IMR-90 (cell line): Measurements from ENCODE around the gene ISCA2. TPM values are rescaled to one million over a fixed set of nuclear protein-coding genes. Genes with fewer than 3 reads are reported as not detected.

Experiments
- ATAC-seq: fragments of 200-7000 bp; cut with Tn5 transposase; 2 replicates; pipeline ENCODE4 v1.9.1; 2020; ENCODE audit warnings: low read depth, mild to moderate bottlenecking, moderate library complexity
- BruUV-seq: library from RNA; stranded (reverse); fragments of 400-500 nt; replicated peaks from 2 replicates; lab custom pipeline; 2021; lab: Mats Ljungman, UMichigan
- CTCF ChIA-PET: fragments of 300-600 bp; formaldehyde crosslinking; extraction: SDS; loops from one replicate; lab custom pipeline; 2021; ENCODE audit warnings: antibody characterized with exemption; lab: Yijun Ruan, JAX
- POLR2A ChIA-PET: fragments of 300-600 bp; sonication (Branson Sonifier 250); formaldehyde crosslinking; loops from one replicate; lab custom pipeline; 2022; ENCODE audit warnings: antibody characterized with exemption; ENCODE audit not compliant: unreplicated experiment; lab: Charles Lee
- DNase-seq: peaks from one replicate; pipeline ENCODE4 v3.0.0; 2013
- H2AFZ ChIP-seq: replicated peaks from 2 replicates; pipeline ENCODE3; 2013; ENCODE audit warnings: low read length, mild to moderate bottlenecking; ENCODE audit not compliant: poor library complexity
- H2AK5ac ChIP-seq: 2 replicates; pipeline ENCODE4 v1.6.1; 2013; ENCODE audit warnings: low read depth, low read length, inconsistent platforms
- H2AK9ac ChIP-seq: replicated peaks from 2 replicates; pipeline ENCODE3; 2013; ENCODE audit warnings: mild to moderate bottlenecking, low read depth, low read length, moderate library complexity; ENCODE audit not compliant: poor library complexity
- H2BK120ac ChIP-seq: 2 replicates; pipeline ENCODE4 v1.6.1; 2013; ENCODE audit warnings: low read depth, low read length, inconsistent platforms
- H2BK15ac ChIP-seq: 3 replicates; pipeline ENCODE4 v1.6.1; 2013; ENCODE audit warnings: low read depth, low read length, inconsistent platforms
- H2BK20ac ChIP-seq: 2 replicates; pipeline ENCODE4 v1.6.1; 2013; ENCODE audit warnings: low read depth, mild to moderate bottlenecking, inconsistent platforms, low read length, moderate library complexity
- H2BK5ac ChIP-seq: 2 replicates; pipeline ENCODE4 v1.6.1; 2013; ENCODE audit warnings: mild to moderate bottlenecking, low read depth, low read length, inconsistent platforms; ENCODE audit not compliant: poor library complexity, severe bottlenecking
- H3K14ac ChIP-seq: replicated peaks from 2 replicates; pipeline ENCODE4 v1.6.1; 2013; ENCODE audit warnings: low read depth, low read length, inconsistent platforms
- H3K18ac ChIP-seq: 2 replicates; pipeline ENCODE4 v1.6.1; 2013; ENCODE audit warnings: low read depth, low read length, control low read depth
- H3K23ac ChIP-seq: 2 replicates; pipeline ENCODE4 v1.6.1; 2013; ENCODE audit warnings: low read depth, low read length, inconsistent platforms
- H3K27ac ChIP-seq: 2 replicates; pipeline ENCODE4 v1.5.1; 2013; ENCODE audit warnings: mild to moderate bottlenecking, control low read depth, low read length; ENCODE audit not compliant: insufficient read depth
- H3K27me3 ChIP-seq: 2 replicates; pipeline ENCODE4 v1.6.1; 2013; ENCODE audit warnings: low read length; ENCODE audit not compliant: control insufficient read depth, insufficient read depth
- H3K36me3 ChIP-seq: 2 replicates; pipeline ENCODE4 v1.6.1; 2013; ENCODE audit warnings: low read length, mixed read lengths; ENCODE audit not compliant: control insufficient read depth, insufficient read depth
- H3K4ac ChIP-seq: 2 replicates; pipeline ENCODE4 v1.6.1; 2013; ENCODE audit warnings: low read depth, low read length, inconsistent platforms
- H3K4me1 ChIP-seq: 2 replicates; pipeline ENCODE4 v1.6.1; 2013; ENCODE audit warnings: low read length, mixed read lengths; ENCODE audit not compliant: control insufficient read depth, insufficient read depth
- H3K4me2 ChIP-seq: 2 replicates; pipeline ENCODE4 v1.6.1; 2013; ENCODE audit warnings: low read depth, mild to moderate bottlenecking, control low read depth, low read length, moderate library complexity
- H3K4me3 ChIP-seq: 2 replicates; pipeline ENCODE4 v1.5.1; 2013; ENCODE audit warnings: low read depth, mild to moderate bottlenecking, control low read depth, low read length, moderate library complexity; ENCODE audit not compliant: insufficient read depth
- H3K56ac ChIP-seq: 2 replicates; pipeline ENCODE4 v1.6.1; 2013; ENCODE audit warnings: low read length, inconsistent platforms; ENCODE audit not compliant: insufficient read depth; ENCODE audit errors: extremely low read depth
- H3K79me1 ChIP-seq, 2 experiments: 2 replicates each; pipeline ENCODE4 v1.6.1; 2013; ENCODE audit warnings: low read length in 2 of 2, inconsistent platforms in 1 of 2, low read depth in 1 of 2
- H3K9ac ChIP-seq: 2 replicates; pipeline ENCODE4 v1.6.1; 2013; ENCODE audit warnings: low read depth, low read length, control low read depth
- H3K9me1 ChIP-seq: 2 replicates; pipeline ENCODE4 v1.6.1; 2013; ENCODE audit warnings: low read length, inconsistent platforms; ENCODE audit not compliant: insufficient read depth
- H3K9me3 ChIP-seq: 2 replicates; pipeline ENCODE4 v1.6.1; 2013; ENCODE audit warnings: low read length; ENCODE audit not compliant: control insufficient read depth, insufficient read depth
- H4K20me1 ChIP-seq: 2 replicates; pipeline ENCODE4 v1.6.1; 2013; ENCODE audit warnings: low read length, inconsistent platforms; ENCODE audit not compliant: insufficient read depth
- H4K5ac ChIP-seq: 2 replicates; pipeline ENCODE4 v1.6.1; 2013; ENCODE audit warnings: mild to moderate bottlenecking, low read depth, low read length, control low read depth
- H4K8ac ChIP-seq, 2 experiments: 2 replicates each; pipeline ENCODE4 v1.6.1; 2013; ENCODE audit warnings: low read depth in 2 of 2, low read length in 2 of 2, control low read depth in 1 of 2, inconsistent platforms in 1 of 2
- H4K91ac ChIP-seq: 2 replicates; pipeline ENCODE4 v1.6.1; 2013; ENCODE audit warnings: low read depth, low read length, inconsistent platforms; ENCODE audit not compliant: insufficient read depth
- BHLHE40 ChIP-seq: fragments of 150-350 bp; IDR thresholded peaks from 2 replicates; pipeline ENCODE4 v1.6.1; 2016; ENCODE audit warnings: mild to moderate bottlenecking, low read depth, low read length
- CEBPB ChIP-seq: IDR thresholded peaks from 2 replicates; pipeline ENCODE4 v1.6.1; 2012; ENCODE audit warnings: low read depth, low read length, improper control_type of control experiment
- MAFK ChIP-seq: IDR thresholded peaks from 2 replicates; pipeline ENCODE4 v1.6.1; 2012; ENCODE audit warnings: low read depth, low read length, improper control_type of control experiment
- MAZ ChIP-seq: IDR thresholded peaks from 2 replicates; pipeline ENCODE4 v1.6.1; 2012; ENCODE audit warnings: low read depth, mild to moderate bottlenecking, low read length, improper control_type of control experiment, moderate library complexity, borderline replicate concordance
- NFE2L2 ChIP-seq: fragments of 150-350 bp; IDR thresholded peaks from 2 replicates; pipeline ENCODE4 v1.6.1; 2016; ENCODE audit warnings: low read depth, mild to moderate bottlenecking, low read length
- POLR2A ChIP-seq: IDR thresholded peaks from 2 replicates; pipeline ENCODE4 v1.6.1; 2012; ENCODE audit warnings: mild to moderate bottlenecking, low read depth, low read length
- RAD21 ChIP-seq: IDR thresholded peaks from 2 replicates; pipeline ENCODE4 v1.6.1; 2012; ENCODE audit warnings: low read length, improper control_type of control experiment
- RCOR1 ChIP-seq: IDR thresholded peaks from 2 replicates; pipeline ENCODE4 v1.6.1; 2012; ENCODE audit warnings: mild to moderate bottlenecking, low read length, improper control_type of control experiment; ENCODE audit not compliant: insufficient replicate concordance
- SMC3 ChIP-seq: fragments of 150-350 bp; IDR thresholded peaks from 2 replicates; pipeline ENCODE4 v1.6.1; 2016; ENCODE audit warnings: low read depth, mild to moderate bottlenecking, antibody characterized with exemption, low read length, moderate library complexity
- USF2 ChIP-seq: fragments of 150-350 bp; IDR thresholded peaks from 2 replicates; pipeline ENCODE4 v1.6.1; 2017; ENCODE audit warnings: mild to moderate bottlenecking, antibody characterized with exemption, low read length, low read depth
- WGBS, 2 experiments: methylation state at CpG; one replicate each; pipeline versions ENCODE4 v1.1.5 to v1.1.7; 2013; ENCODE audit warnings: missing lambda C conversion rate in 2 of 2; ENCODE audit not compliant: insufficient read length in 1 of 2; ENCODE audit errors: extremely low coverage in 2 of 2; 5-methylcytosine and 5-hydroxymethylcytosine counted together
- dilution Hi-C: fragments of 300-500 bp; cut with HindIII; formaldehyde crosslinking; loops from one replicate; pipeline ENCODE4 v1.14.3; 2018; ENCODE audit warnings: low sequenced_read_pairs; ENCODE audit not compliant: unreplicated experiment
- in situ Hi-C: fragments of 300-500 bp; cut with MboI; formaldehyde crosslinking; loops from 3 replicates; pipeline ENCODE4 v1.14.3; 2019; ENCODE audit warnings: low sequenced_read_pairs, inconsistent platforms, mixed read lengths
- intact Hi-C: fragments of 100-400 bp; cut with micrococcal nuclease; formaldehyde crosslinking; loops from 2 replicates; pipeline ENCODE4 v1.10.0; 2022
- polyA plus RNA-seq, 3 experiments: library from polyadenylated mRNA; depleted of rRNA; stranded (reverse); fragments of >200 nt; gene quantifications; 2 replicates each; pipeline ENCODE4 v1.2.3, GENCODE V29; 2012; ENCODE audit warnings: low replicate concordance in 1 of 3
- total RNA-seq: library from RNA; depleted of rRNA; stranded (reverse); fragments of >200 nt; gene quantifications from 2 replicates; pipeline ENCODE4 v1.2.3, GENCODE V29; 2012

The ISCA2 gene
- total and polyA plus RNA-seq, 2 of the 4 experiments (the other 2 are of a cell fraction): 5.4 to 25.7 TPM

DNA sequence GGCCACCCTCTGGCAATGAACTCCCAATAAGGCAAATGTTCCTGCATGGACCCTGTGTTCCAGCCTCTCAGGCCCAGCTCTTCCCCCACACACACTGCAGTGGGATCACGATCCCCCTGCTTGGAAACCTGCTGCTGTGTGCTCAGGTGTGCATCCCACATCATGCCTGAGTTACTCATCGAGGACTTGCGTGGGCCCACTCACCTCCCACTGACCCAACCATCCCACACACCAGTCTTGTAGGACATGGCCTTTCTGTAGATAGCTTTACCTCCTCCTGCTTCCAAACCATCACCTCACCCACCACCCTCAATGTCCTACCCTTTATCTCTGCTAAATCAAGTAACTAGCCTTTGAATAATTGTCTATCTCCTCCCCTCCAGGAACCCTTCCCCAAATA is 25.1 kb upstream of the ISCA2 start:
- H2BK20ac ChIP-seq: no peak overlapping the region
- H2AK5ac ChIP-seq: no peak overlapping the region
- no peak for ATAC-seq
- POLR2A ChIA-PET: no interaction called here
- H2AFZ ChIP-seq: no peak overlapping the region
- TF ChIP-seq CEBPB (no peak), USF2 (no peak), NFE2L2 (no peak), BHLHE40 (no peak), RCOR1 (no peak), POLR2A (no peak), MAZ (no peak), MAFK (no peak), RAD21 (no peak), SMC3 (no peak)
- BruUV-seq: no TSS peak
- WGBS, 2 experiments: 62% methylated on average over 3 of the region's 3 CpGs; no CpG with 5 or more reads in 1 of the 2 experiments
- dilution Hi-C loops: no loop called here
- no peaks in the 10 kb centered on the region for H3K4me1 ChIP-seq
- H3K56ac ChIP-seq: no peak overlapping the region
- H3K9me1 ChIP-seq: peaks cover 3% of the 10 kb centered on the region; the same call in 1 of the 2 replicates
- no peaks in the 10 kb centered on the region for H3K36me3 ChIP-seq
- H4K8ac ChIP-seq: no peak overlapping the region
- no peak overlapping the region for H3K18ac ChIP-seq
- no peak overlapping the region for H4K91ac ChIP-seq
- no peak overlapping the region for H3K4me2 ChIP-seq
- H3K23ac ChIP-seq: no peak overlapping the region
- H3K9me3 ChIP-seq: no peaks in the 10 kb centered on the region
- H4K5ac ChIP-seq: no peak overlapping the region
- no peak overlapping the region for H3K27ac ChIP-seq
- no peak overlapping the region for H3K4me3 ChIP-seq
- intact Hi-C loops: no loop called here
- H4K20me1 ChIP-seq: no peaks in the 10 kb centered on the region
- H3K27me3 ChIP-seq: peaks cover 42% of the 10 kb centered on the region
- CTCF ChIA-PET: no interaction called here
- H3K14ac ChIP-seq: no peak overlapping the region
- H3K79me1 ChIP-seq: no peaks in the 10 kb centered on the region
- H2AK9ac ChIP-seq: no peak overlapping the region
- H2BK15ac ChIP-seq: no peak overlapping the region
- no peak overlapping the region for H2BK120ac ChIP-seq
- DNase-seq: no peak
- H3K4ac ChIP-seq: no peak overlapping the region
- no peak overlapping the region for H3K9ac ChIP-seq
- no peak overlapping the region for H2BK5ac ChIP-seq
- in situ Hi-C loops: no loop called here
